Mammary epithelial cell (primary cell): Measurements from ENCODE around the gene PERP.

Source experiments
- CTCF ChIP-seq, 2 donors: IDR thresholded peaks in 1 of 2; conservative IDR thresholded peaks in 1 of 2; 2 replicates each; pipeline ENCODE4 v1.5.1; 2011 to 2012; ENCODE audit warnings: inconsistent platforms in 2 of 2, low read length in 2 of 2, mild to moderate bottlenecking in 2 of 2, control low read depth in 1 of 2, low read depth in 1 of 2; ENCODE audit not compliant: insufficient read depth in 1 of 2; ENCODE audit errors: extremely low read depth in 1 of 2
- EZH2 ChIP-seq: IDR thresholded peaks from 2 replicates; pipeline ENCODE4 v1.6.1; 2012; ENCODE audit warnings: low read length, inconsistent platforms, borderline replicate concordance

GRCh38 chr6:138086573-138087196 is 20.5 kb downstream of the PERP start:
- no peak for TF ChIP-seq EZH2
- TF ChIP-seq CTCF (conservative IDR thresholded peaks at IDR 0.05 in 1 of 2, IDR thresholded peaks at IDR 0.05 in 1 of 2; ENCODE audit: extremely low read depth in 1 of 2, insufficient read depth in 1 of 2, low read depth in 1 of 2, low read length in 2 of 2): peak in 1 of 2 donors; percentile 6
